WTC11 (cell line): ENCODE results near the gene NAXE. TPM values are rescaled to one million over a fixed set of nuclear protein-coding genes. Genes with fewer than 3 reads are reported as not detected.

Source experiments
- ATAC-seq: fragments of 200-7000 bp; cut with Tn5 transposase; 2 replicates; pipeline ENCODE4 v1.10.0; 2021; ENCODE audit warnings: mild to moderate bottlenecking, moderate library complexity
- CTCF ChIA-PET: fragments of 300-600 bp; sonication (Branson Sonifier 250); formaldehyde crosslinking; loops from one replicate; lab custom pipeline; 2021; ENCODE audit warnings: antibody characterized with exemption; lab: Charles Lee
- POLR2A ChIA-PET: fragments of 350-600 bp; sonication (Branson Sonifier 250); formaldehyde crosslinking; loops from one replicate; lab custom pipeline; 2021; ENCODE audit warnings: antibody characterized with exemption; lab: Charles Lee
- DNase-seq: peaks from one replicate; pipeline ENCODE4 v3.0.0; 2021; ENCODE audit warnings: low spot score
- H3K27ac Mint-ChIP-seq: 2 replicates; pipeline ENCODE4 v1.8.0; 2021; ENCODE audit warnings: mixed read lengths
- H3K27me3 Mint-ChIP-seq: 2 replicates; pipeline ENCODE4 v1.8.0; 2021; ENCODE audit warnings: low read depth, mild to moderate bottlenecking, moderate library complexity, mixed read lengths
- H3K36me3 Mint-ChIP-seq: 2 replicates; pipeline ENCODE4 v1.8.0; 2021; ENCODE audit warnings: mixed read lengths
- H3K4me1 Mint-ChIP-seq: 2 replicates; pipeline ENCODE4 v1.8.0; 2022; ENCODE audit warnings: mixed read lengths
- H3K4me3 Mint-ChIP-seq: 2 replicates; pipeline ENCODE4 v1.8.0; 2021; ENCODE audit warnings: mild to moderate bottlenecking, moderate library complexity, mixed read lengths
- H3K9me3 Mint-ChIP-seq: 2 replicates; pipeline ENCODE4 v1.8.0; 2021; ENCODE audit warnings: mixed read lengths
- FOXP1 ChIP-seq: sonication (generic); formaldehyde crosslinking; IDR thresholded peaks from 2 replicates; pipeline ENCODE4 v1.8.0; 2022; ENCODE audit warnings: missing genetic modification reagents, mild to moderate bottlenecking, moderate library complexity, borderline replicate concordance
- IRF2 ChIP-seq: sonication (generic); formaldehyde crosslinking; IDR thresholded peaks from 2 replicates; pipeline ENCODE4 v1.8.0; 2022; ENCODE audit warnings: low read depth, missing genetic modification reagents, borderline replicate concordance
- MYBL2 ChIP-seq: sonication (generic); formaldehyde crosslinking; IDR thresholded peaks from 2 replicates; pipeline ENCODE4 v1.8.1; 2023; ENCODE audit warnings: mild to moderate bottlenecking, moderate library complexity, missing genetic modification reagents
- NFYB ChIP-seq: sonication (generic); formaldehyde crosslinking; conservative IDR thresholded peaks from 2 replicates; pipeline ENCODE4 v1.8.0; 2022; ENCODE audit warnings: low read depth, missing genetic modification reagents
- ZNF396 ChIP-seq: fragments of 250-450 bp; sonication (Bioruptor Pico); IDR thresholded peaks from 2 replicates; pipeline ENCODE4 v1.8.0; 2021; ENCODE audit warnings: mild to moderate bottlenecking, moderate library complexity, borderline replicate concordance
- ZNF671 ChIP-seq: fragments of 250-450 bp; sonication (Bioruptor Pico); IDR thresholded peaks from 2 replicates; pipeline ENCODE4 v1.8.0; 2021; ENCODE audit warnings: mild to moderate bottlenecking
- total RNA-seq: library from RNA; stranded (reverse); gene quantifications from 3 replicates; pipeline ENCODE4 v1.2.3, GENCODE V29; 2021
- TF ChIP-seq, protein P1 (sequence below): sonication (generic); formaldehyde crosslinking; conservative IDR thresholded peaks from 2 replicates; pipeline ENCODE4 v1.8.1; 2022; ENCODE audit warnings: mild to moderate bottlenecking, missing genetic modification reagents
- TF ChIP-seq, protein P2 (sequence below): sonication (generic); formaldehyde crosslinking; IDR thresholded peaks from 2 replicates; pipeline ENCODE4 v1.8.0; 2023; ENCODE audit warnings: mild to moderate bottlenecking, missing genetic modification reagents
- TF ChIP-seq, protein P3 (sequence below): fragments of 250-450 bp; sonication (Bioruptor Pico); IDR thresholded peaks from 2 replicates; pipeline ENCODE4 v1.8.0; 2021; ENCODE audit warnings: mild to moderate bottlenecking
- TF ChIP-seq, protein P4 (sequence below): sonication (generic); formaldehyde crosslinking; IDR thresholded peaks from 2 replicates; pipeline ENCODE4 v1.8.1; 2022; ENCODE audit warnings: mild to moderate bottlenecking, missing genetic modification reagents, moderate library complexity, borderline replicate concordance
- TF ChIP-seq, protein P5 (sequence below): fragments of 250-450 bp; sonication (Bioruptor Pico); IDR thresholded peaks from 2 replicates; pipeline ENCODE4 v1.9.0; 2021; ENCODE audit warnings: mild to moderate bottlenecking
- TF ChIP-seq, protein P6 (sequence below): sonication (generic); formaldehyde crosslinking; IDR thresholded peaks from 2 replicates; pipeline ENCODE4 v1.8.1; 2023; ENCODE audit warnings: mild to moderate bottlenecking, missing genetic modification reagents, borderline replicate concordance
- TF ChIP-seq, protein P7 (sequence below): fragments of 250-450 bp; sonication (Bioruptor Pico); IDR thresholded peaks from 2 replicates; pipeline ENCODE4 v1.9.0; 2021; ENCODE audit warnings: mild to moderate bottlenecking
- TF ChIP-seq, protein P8 (sequence below): sonication (generic); formaldehyde crosslinking; IDR thresholded peaks from 2 replicates; pipeline ENCODE4 v1.8.0; 2022; ENCODE audit warnings: mild to moderate bottlenecking, missing genetic modification reagents
- TF ChIP-seq, protein P9 (sequence below): sonication (generic); formaldehyde crosslinking; IDR thresholded peaks from 2 replicates; pipeline ENCODE4 v1.8.0; 2022; ENCODE audit warnings: mild to moderate bottlenecking, missing genetic modification reagents

NAXE gene
- total RNA-seq, 1 experiment from 2014 or later = 81.6 TPM

DNA sequence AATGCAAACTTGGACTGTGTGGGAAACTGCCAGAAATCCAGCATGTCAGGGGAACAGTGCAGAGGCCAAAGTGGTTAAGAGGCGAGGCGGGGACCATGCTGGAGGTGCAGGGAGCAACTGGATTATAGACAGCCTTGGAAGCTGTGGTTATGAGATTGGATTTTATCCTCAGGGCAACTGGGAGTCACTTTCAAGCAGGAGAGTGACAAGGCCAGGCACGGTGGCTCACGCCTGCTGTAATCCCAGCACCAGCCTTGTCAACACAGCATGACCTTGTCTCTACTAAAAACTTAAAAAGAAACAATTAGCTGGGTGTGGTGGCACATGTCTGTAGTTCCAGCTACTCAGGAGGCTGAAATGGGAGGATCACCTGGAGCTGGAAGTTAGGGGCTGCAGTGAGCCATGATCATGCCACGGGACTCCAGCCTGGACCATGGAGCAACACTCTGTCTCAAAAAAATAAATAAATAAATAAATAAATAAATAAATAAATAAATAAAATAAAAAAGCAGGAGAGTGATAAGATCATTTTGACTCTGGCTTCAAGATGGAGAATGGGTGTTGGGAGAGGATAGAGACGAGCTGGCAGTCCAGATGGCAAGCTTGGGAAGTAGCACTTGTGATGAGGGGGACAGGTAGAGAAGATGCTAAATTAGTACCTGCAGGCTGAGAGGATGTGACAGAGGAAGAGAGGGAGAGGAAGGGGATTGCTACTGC is 31.2 kb downstream of the NAXE start (continued):
- no peak for TF ChIP-seq FOXP1 (CRISPR knock-in tag)
- TF ChIP-seq, protein P1, sequence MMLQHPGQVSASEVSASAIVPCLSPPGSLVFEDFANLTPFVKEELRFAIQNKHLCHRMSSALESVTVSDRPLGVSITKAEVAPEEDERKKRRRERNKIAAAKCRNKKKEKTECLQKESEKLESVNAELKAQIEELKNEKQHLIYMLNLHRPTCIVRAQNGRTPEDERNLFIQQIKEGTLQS (CRISPR knock-in tag) = no peak
- TF ChIP-seq, protein P2, sequence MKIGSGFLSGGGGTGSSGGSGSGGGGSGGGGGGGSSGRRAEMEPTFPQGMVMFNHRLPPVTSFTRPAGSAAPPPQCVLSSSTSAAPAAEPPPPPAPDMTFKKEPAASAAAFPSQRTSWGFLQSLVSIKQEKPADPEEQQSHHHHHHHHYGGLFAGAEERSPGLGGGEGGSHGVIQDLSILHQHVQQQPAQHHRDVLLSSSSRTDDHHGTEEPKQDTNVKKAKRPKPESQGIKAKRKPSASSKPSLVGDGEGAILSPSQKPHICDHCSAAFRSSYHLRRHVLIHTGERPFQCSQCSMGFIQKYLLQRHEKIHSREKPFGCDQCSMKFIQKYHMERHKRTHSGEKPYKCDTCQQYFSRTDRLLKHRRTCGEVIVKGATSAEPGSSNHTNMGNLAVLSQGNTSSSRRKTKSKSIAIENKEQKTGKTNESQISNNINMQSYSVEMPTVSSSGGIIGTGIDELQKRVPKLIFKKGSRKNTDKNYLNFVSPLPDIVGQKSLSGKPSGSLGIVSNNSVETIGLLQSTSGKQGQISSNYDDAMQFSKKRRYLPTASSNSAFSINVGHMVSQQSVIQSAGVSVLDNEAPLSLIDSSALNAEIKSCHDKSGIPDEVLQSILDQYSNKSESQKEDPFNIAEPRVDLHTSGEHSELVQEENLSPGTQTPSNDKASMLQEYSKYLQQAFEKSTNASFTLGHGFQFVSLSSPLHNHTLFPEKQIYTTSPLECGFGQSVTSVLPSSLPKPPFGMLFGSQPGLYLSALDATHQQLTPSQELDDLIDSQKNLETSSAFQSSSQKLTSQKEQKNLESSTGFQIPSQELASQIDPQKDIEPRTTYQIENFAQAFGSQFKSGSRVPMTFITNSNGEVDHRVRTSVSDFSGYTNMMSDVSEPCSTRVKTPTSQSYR (CRISPR knock-in tag) = no peak
- TF ChIP-seq IRF2 (CRISPR knock-in tag) = no peak

DNA sequence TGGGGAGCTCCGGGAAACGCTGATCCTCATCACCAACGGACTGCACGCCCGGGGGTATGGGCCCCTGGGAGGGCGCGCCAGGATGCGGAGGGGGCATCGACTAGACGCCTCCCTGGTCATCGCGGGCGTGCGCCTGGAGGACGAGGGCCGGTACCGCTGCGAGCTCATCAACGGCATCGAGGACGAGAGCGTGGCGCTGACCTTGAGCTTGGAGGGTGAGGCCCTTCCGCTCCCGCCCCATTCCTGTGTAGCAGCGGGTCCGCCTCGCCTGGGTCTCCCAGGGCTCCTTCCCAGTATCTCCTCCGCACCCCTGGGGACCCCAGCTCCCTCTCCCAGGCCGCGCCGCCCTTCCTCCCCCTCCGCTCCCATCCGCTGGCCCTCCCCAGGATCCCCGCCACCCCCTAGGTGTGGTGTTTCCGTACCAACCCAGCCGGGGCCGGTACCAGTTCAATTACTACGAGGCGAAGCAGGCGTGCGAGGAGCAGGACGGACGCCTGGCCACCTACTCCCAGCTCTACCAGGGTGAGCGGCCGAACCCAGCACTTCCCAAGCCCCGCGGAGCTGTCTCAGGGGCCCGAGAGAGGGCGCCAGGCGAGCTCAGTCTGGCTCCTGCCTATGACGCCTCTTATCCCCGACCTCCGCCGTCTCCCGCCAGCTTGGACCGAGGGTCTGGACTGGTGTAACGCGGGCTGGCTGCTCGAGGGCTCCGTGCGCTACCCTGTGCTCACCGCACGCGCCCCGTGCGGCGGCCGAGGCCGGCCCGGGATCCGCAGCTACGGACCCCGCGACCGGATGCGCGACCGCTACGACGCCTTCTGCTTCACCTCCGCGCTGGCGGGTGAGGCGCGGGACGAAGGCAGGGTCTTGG is 32.6 kb downstream of the NAXE start:
- DNase-seq (peak; percentile 82), ATAC-seq (peak; percentile 80)
- Mint-ChIP-seq H3K9me3 (no peaks in the 10 kb centered on the region), H3K4me3 (peak overlapping the region; percentile 79), H3K36me3 (no peaks in the 10 kb centered on the region), H3K4me1 (peaks cover 9% of the 10 kb centered on the region), H3K27me3 (peaks cover 88% of the 10 kb centered on the region), H3K27ac (no peak overlapping the region)
- POLR2A ChIA-PET = interaction anchor here (0.7 to 2.3 kb wide), 9 partner anchors 12 to 83 kb away, joined by 3 to 16 read pairs (median 5); partner anchors contain the start of gene NES
- CTCF ChIA-PET = interaction anchor here (0.7 to 13.2 kb wide), 55 partner anchors 8 to 303 kb away, joined by 3 to 365 read pairs (median 6); partner anchors contain the start of genes BCAN, CRABP2, GPATCH4 and HDGF
- TF ChIP-seq, protein P3, sequence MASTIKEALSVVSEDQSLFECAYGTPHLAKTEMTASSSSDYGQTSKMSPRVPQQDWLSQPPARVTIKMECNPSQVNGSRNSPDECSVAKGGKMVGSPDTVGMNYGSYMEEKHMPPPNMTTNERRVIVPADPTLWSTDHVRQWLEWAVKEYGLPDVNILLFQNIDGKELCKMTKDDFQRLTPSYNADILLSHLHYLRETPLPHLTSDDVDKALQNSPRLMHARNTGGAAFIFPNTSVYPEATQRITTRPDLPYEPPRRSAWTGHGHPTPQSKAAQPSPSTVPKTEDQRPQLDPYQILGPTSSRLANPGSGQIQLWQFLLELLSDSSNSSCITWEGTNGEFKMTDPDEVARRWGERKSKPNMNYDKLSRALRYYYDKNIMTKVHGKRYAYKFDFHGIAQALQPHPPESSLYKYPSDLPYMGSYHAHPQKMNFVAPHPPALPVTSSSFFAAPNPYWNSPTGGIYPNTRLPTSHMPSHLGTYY (CRISPR knock-in tag) = no peak
- TF ChIP-seq ZNF671 (no peak), NFYB (CRISPR knock-in tag) (0 out of 2 replicates have a peak, but pooled peaks have one; percentile 6), ZNF396 (CRISPR knock-in tag) (no peak), MYBL2 (CRISPR knock-in tag) (peak; percentile 84)
- TF ChIP-seq, protein P4, sequence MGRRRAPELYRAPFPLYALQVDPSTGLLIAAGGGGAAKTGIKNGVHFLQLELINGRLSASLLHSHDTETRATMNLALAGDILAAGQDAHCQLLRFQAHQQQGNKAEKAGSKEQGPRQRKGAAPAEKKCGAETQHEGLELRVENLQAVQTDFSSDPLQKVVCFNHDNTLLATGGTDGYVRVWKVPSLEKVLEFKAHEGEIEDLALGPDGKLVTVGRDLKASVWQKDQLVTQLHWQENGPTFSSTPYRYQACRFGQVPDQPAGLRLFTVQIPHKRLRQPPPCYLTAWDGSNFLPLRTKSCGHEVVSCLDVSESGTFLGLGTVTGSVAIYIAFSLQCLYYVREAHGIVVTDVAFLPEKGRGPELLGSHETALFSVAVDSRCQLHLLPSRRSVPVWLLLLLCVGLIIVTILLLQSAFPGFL (CRISPR knock-in tag) = no peak
- TF ChIP-seq, protein P5, sequence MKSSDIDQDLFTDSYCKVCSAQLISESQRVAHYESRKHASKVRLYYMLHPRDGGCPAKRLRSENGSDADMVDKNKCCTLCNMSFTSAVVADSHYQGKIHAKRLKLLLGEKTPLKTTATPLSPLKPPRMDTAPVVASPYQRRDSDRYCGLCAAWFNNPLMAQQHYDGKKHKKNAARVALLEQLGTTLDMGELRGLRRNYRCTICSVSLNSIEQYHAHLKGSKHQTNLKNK (CRISPR knock-in tag) = no peak
- TF ChIP-seq, protein P6, sequence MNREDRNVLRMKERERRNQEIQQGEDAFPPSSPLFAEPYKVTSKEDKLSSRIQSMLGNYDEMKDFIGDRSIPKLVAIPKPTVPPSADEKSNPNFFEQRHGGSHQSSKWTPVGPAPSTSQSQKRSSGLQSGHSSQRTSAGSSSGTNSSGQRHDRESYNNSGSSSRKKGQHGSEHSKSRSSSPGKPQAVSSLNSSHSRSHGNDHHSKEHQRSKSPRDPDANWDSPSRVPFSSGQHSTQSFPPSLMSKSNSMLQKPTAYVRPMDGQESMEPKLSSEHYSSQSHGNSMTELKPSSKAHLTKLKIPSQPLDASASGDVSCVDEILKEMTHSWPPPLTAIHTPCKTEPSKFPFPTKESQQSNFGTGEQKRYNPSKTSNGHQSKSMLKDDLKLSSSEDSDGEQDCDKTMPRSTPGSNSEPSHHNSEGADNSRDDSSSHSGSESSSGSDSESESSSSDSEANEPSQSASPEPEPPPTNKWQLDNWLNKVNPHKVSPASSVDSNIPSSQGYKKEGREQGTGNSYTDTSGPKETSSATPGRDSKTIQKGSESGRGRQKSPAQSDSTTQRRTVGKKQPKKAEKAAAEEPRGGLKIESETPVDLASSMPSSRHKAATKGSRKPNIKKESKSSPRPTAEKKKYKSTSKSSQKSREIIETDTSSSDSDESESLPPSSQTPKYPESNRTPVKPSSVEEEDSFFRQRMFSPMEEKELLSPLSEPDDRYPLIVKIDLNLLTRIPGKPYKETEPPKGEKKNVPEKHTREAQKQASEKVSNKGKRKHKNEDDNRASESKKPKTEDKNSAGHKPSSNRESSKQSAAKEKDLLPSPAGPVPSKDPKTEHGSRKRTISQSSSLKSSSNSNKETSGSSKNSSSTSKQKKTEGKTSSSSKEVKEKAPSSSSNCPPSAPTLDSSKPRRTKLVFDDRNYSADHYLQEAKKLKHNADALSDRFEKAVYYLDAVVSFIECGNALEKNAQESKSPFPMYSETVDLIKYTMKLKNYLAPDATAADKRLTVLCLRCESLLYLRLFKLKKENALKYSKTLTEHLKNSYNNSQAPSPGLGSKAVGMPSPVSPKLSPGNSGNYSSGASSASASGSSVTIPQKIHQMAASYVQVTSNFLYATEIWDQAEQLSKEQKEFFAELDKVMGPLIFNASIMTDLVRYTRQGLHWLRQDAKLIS (CRISPR knock-in tag) = no peak
- TF ChIP-seq, protein P7, sequence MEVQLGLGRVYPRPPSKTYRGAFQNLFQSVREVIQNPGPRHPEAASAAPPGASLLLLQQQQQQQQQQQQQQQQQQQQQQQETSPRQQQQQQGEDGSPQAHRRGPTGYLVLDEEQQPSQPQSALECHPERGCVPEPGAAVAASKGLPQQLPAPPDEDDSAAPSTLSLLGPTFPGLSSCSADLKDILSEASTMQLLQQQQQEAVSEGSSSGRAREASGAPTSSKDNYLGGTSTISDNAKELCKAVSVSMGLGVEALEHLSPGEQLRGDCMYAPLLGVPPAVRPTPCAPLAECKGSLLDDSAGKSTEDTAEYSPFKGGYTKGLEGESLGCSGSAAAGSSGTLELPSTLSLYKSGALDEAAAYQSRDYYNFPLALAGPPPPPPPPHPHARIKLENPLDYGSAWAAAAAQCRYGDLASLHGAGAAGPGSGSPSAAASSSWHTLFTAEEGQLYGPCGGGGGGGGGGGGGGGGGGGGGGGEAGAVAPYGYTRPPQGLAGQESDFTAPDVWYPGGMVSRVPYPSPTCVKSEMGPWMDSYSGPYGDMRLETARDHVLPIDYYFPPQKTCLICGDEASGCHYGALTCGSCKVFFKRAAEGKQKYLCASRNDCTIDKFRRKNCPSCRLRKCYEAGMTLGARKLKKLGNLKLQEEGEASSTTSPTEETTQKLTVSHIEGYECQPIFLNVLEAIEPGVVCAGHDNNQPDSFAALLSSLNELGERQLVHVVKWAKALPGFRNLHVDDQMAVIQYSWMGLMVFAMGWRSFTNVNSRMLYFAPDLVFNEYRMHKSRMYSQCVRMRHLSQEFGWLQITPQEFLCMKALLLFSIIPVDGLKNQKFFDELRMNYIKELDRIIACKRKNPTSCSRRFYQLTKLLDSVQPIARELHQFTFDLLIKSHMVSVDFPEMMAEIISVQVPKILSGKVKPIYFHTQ = no peak
- TF ChIP-seq, protein P8, sequence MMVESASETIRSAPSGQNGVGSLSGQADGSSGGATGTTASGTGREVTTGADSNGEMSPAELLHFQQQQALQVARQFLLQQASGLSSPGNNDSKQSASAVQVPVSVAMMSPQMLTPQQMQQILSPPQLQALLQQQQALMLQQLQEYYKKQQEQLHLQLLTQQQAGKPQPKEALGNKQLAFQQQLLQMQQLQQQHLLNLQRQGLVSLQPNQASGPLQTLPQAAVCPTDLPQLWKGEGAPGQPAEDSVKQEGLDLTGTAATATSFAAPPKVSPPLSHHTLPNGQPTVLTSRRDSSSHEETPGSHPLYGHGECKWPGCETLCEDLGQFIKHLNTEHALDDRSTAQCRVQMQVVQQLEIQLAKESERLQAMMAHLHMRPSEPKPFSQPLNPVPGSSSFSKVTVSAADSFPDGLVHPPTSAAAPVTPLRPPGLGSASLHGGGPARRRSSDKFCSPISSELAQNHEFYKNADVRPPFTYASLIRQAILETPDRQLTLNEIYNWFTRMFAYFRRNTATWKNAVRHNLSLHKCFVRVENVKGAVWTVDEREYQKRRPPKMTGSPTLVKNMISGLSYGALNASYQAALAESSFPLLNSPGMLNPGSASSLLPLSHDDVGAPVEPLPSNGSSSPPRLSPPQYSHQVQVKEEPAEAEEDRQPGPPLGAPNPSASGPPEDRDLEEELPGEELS (CRISPR knock-in tag) = peak; percentile 43
- TF ChIP-seq, protein P9, sequence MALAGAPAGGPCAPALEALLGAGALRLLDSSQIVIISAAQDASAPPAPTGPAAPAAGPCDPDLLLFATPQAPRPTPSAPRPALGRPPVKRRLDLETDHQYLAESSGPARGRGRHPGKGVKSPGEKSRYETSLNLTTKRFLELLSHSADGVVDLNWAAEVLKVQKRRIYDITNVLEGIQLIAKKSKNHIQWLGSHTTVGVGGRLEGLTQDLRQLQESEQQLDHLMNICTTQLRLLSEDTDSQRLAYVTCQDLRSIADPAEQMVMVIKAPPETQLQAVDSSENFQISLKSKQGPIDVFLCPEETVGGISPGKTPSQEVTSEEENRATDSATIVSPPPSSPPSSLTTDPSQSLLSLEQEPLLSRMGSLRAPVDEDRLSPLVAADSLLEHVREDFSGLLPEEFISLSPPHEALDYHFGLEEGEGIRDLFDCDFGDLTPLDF = no peak
